ENCODE measurements around the gene HDHD3.

GRCh38 chr9:113372059-113372458, 4.7 kb downstream of the HDHD3 start:
- no peak for TF ChIP-seq CTCF (conservative IDR thresholded peaks at IDR 0.05 in 1 of 2, IDR thresholded peaks at IDR 0.05 in 1 of 2; ENCODE audit: extremely low read depth in 1 of 2, insufficient read depth in 1 of 2, low read depth in 1 of 2, low read length in 2 of 2)
- TF ChIP-seq EZH2 (IDR thresholded peaks at IDR 0.05; ENCODE audit: borderline replicate concordance, low read length) = no peak

All from mammary epithelial cell (primary cell).